GM12891 (cell line): Measurements from ENCODE around the gene MYCBPAP.
"Not testable (repeated sequence)": the region's sequence is repeated elsewhere in the genome, so short reads cannot be mapped to it uniquely, and the experiment has no call there.

Source experiments
- DNase-seq: peaks from one replicate; pipeline ENCODE4 v3.0.0; 2011; ENCODE audit warnings: low spot score; ENCODE audit not compliant: insufficient read length
- FAIRE-seq: peaks from 2 replicates; lab custom pipeline; 2011; peaks lifted over from hg19 to GRCh38; lab: Jason Lieb, UNC
- PAX5 ChIP-seq: IDR thresholded peaks from 2 replicates; pipeline ENCODE4 v1.6.1; 2011; ENCODE audit warnings: low read length, moderate library complexity, mild to moderate bottlenecking; ENCODE audit not compliant: insufficient read depth, severe bottlenecking
- POLR2A ChIP-seq: IDR thresholded peaks from 2 replicates; pipeline ENCODE4 v1.6.1; 2011; ENCODE audit warnings: low read depth, low read length, control low read depth
- POLR2AphosphoS5 ChIP-seq: IDR thresholded peaks from 2 replicates; pipeline ENCODE4 v1.6.1; 2011; ENCODE audit warnings: low read depth, low read length, control low read depth
- POU2F2 ChIP-seq: IDR thresholded peaks from 2 replicates; pipeline ENCODE4 v1.6.1; 2011; ENCODE audit warnings: low read depth, mild to moderate bottlenecking, control low read depth, low read length, moderate library complexity
- SPI1 ChIP-seq: IDR thresholded peaks from 2 replicates; pipeline ENCODE4 v1.6.1; 2011; ENCODE audit warnings: low read depth, low read length, control low read depth
- TAF1 ChIP-seq: IDR thresholded peaks from 2 replicates; pipeline ENCODE4 v1.6.1; 2011; ENCODE audit warnings: low read depth, low read length, control low read depth

The MYCBPAP gene

DNA sequence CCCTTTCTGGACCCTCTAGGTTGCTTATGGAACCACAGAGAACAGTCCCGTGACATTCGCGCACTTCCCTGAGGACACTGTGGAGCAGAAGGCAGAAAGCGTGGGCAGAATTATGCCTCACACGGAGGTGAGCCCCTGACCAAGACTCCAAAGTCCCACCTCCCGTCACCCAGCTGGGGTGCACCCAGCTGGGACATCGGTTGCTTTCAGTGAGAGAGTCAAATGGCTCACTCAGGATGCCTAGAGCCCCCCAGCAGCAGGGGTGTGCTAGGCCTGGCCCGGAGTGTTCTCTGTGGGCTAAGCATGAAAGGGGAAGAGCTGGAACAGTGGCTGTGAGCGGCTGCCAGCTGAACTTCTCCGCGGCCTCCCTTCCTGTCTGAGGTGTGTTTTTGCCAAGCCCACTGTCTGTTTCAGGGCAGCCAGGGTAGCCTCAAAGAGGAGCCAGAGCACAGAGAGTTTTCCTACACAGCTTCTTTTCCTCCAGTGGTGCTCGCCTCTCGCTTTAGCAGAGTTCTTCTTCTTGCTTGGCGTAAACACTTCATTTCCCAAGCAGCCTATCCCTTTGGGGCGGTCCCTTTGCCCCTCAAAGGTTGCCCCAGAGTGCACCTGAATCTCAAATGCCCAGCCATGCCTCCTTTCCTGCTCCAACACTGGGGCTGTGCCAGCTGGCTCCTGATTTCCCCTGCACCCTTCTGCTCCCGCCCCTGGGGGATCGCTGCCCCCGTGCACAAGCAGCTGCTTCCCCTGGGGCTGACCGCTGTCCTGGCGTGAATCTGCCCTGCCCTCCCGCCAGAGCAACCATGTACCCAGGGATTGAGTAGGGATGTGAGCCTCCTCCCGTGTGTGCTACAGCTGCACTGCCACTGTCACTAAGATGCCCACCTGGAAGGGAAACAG is 37.0 kb upstream of the MYCBPAP start:
- TF ChIP-seq SPI1 (no peak), POLR2AphosphoS5 (no peak), TAF1 (no peak), POU2F2 (no peak), POLR2A (no peak), PAX5 (no peak)
- DNase-seq (no peak), FAIRE-seq (no peak)

DNA sequence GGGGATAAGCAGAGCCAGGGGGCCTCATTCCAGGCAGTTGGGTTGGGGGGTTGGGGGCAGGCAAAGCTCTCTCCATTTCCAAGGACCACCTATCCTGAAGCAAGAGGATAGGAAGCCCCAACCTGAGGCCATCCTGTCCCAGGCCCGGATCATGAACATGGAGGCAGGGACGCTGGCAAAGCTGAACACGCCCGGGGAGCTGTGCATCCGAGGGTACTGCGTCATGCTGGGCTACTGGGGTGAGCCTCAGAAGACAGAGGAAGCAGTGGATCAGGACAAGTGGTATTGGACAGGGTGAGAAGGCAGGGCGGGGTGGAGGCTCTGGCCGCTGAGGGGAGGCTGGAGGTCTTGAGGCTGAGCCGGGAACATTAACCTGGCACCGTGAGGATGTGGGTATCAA is 36.0 kb upstream of the MYCBPAP start:
- FAIRE-seq (no peak), DNase-seq (no peak)
- TF ChIP-seq PAX5 (no peak), POLR2A (no peak), POU2F2 (no peak), SPI1 (no peak), TAF1 (no peak), POLR2AphosphoS5 (no peak)

DNA sequence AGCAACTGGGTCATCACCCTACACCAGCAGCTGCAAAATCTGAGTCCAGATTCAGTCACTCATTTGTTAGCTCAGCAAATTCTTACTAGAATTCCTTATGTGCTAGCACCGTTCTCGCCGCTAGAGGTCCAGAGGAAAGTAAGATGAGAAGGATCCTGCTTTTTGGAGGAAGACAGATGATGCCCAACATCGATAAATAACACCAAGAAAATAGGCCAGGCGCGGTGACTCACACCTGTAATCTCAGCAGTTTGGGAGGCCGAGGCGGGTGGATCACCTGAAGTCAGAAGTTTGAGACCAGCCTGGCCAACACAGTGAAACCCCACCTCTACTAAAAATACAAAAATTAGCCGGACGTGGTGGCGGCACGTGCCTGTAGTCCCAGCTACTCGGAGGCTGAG is 35.5 kb upstream of the MYCBPAP start:
- FAIRE-seq, DNase-seq: not testable (repeated sequence)

DNA sequence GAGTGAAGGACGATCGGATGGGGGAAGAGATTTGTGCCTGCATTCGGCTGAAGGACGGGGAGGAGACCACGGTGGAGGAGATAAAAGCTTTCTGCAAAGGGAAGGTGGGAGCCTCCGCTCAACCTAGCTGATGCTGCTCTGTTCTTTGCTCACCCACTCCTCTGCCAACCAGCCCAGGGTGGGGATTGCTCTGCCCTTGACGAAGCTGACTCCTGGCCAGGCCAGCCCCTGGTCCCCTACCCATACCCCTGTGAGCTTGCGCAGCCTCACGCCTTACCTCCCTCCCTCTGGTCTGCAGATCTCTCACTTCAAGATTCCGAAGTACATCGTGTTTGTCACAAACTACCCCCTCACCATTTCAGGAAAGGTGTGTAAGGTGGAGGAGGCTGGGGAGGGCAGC is 34.3 kb upstream of the MYCBPAP start:
- DNase-seq, result no peak
- no peak for FAIRE-seq

DNA sequence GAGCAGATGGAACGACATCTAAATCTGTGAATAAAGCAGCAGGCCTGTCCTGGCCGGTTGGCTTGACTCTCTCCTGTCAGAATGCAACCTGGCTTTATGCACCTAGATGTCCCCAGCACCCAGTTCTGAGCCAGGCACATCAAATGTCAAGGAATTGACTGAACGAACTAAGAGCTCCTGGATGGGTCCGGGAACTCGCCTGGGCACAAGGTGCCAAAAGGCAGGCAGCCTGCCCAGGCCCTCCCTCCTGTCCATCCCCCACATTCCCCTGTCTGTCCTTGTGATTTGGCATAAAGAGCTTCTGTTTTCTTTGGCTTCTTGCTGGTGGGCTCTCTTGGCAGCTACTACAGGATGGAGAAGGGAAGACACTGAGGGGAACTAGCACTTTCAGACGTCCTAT is 33.7 kb upstream of the MYCBPAP start:
- TF ChIP-seq TAF1 (no peak), PAX5 (no peak), POU2F2 (no peak), POLR2AphosphoS5 (no peak), POLR2A (no peak), SPI1 (no peak)
- no peak for FAIRE-seq
- no peak for DNase-seq

More for the DNA sequence above, 34.3 kb upstream of the MYCBPAP start:
- no peak for TF ChIP-seq POU2F2
- no peak for TF ChIP-seq SPI1
- no peak for TF ChIP-seq PAX5
- TF ChIP-seq POLR2A, result no peak
- TF ChIP-seq POLR2AphosphoS5, result no peak
- no peak for TF ChIP-seq TAF1

DNA sequence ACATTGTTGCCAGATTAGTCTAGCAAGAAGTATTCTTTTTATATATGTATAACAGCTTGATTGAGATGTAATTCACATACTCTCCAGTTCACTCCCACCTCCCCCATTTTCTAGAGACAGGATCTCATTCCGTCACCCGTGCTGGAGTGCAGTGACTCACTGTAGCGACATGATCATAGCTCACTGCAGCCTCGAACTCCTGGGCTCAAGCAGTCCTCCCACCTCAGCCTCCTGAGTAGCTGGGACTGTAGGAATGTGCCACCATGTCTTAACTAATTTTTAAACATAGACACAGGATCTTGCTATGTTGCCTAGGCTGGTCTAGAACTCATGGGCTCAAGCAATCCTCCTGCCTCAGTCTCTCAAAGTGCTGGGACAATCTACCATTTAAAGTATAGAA is 32.9 kb upstream of the MYCBPAP start:
- TF ChIP-seq TAF1 (no peak), POLR2AphosphoS5 (no peak), POLR2A (no peak), SPI1 (no peak), POU2F2 (no peak), PAX5 (no peak)
- DNase-seq (no peak), FAIRE-seq (no peak)

DNA sequence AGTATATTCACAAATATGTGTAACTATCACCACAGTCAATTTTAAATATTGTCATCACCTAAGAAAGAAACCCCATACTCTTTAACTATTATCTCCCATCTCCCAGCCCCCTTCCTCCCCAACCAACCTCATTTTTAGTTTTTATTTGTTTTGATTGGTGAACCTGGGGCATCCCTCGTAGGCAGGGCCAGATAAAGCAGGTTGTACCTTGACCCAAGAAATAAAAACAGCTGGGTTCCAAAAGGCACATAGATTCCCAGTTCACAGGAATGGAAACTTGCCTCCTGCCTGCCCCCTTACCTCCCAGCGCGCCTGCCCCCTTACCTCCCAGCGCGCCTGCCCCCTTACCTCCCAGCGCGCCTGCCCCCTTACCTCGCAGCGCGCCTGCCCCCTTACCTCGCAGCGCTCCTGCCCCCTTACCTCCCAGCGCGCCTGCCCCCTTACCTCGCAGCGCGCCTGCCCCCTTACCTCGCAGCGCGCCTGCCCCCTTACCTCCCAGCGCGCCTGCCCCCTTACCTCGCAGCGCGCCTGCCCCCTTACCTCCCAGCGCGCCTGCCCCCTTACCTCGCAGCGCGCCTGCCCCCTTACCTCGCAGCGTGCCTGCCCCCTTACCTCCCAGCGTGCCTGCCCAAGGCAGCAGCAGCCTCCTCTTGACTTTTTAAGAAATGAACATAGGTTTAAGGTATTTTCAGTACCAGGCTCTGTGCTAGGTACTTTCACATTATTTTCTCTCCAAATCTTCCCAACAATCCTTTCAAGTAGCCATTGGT is 32.3 kb upstream of the MYCBPAP start:
- not testable (repeated sequence) for DNase-seq

DNA sequence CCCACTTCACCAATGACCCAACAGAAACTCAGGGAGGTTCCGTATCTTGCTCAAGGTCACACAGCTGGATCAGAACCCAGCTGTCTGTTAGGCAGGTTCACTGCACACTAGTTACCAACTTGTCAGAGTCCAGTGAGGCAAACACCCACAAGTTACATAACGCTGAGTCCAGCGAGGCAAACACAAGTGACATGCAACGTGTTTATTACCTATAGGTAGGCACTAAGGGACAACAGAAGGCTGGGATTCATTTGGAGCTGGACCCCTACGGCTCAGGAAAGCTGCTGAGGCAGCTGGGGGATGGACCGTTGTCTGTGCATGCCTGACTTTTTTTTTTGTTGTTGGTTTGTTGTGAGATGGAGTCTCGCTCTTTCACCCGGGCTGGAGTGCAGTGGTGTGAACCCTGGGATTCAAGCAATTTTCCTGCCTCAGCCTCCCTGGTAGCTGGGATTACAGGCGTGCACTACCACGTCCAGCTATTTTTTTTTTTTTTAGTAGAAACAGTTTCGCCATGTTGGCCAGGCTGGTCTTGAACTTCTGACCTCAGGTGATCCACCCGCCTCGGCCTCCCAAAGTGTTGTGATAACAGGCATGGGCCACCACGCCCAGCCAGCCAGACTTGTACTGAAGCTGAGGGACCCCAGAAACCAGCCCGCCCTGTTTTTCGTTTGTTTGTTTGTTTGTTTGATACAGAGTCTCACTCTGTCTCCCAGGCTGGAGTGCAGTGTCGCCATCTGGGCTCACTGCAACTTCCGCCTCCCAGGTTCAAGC is 31.5 kb upstream of the MYCBPAP start:
- no peak for FAIRE-seq

More for the DNA sequence above, 32.3 kb upstream of the MYCBPAP start:
- FAIRE-seq, result not testable (repeated sequence)

DNA sequence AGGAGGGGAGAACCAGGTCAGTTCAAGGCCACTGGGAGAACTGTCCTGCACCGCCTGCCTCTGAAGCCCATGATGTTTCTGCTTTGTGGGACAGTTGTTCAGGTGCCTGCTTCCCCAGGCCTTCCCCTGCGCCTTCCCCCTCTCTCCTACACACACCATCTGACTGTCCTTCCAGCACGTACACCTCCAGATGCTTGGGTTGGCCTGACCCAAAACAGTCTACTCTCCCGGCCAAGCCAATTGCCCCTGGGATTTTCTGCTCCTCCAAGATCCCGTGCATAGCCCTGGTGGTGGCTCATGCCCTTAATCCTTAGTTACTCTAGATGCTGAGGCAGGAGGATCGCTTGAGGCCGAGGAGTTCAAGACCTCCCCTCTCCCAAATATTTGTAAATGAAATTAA is 30.3 kb upstream of the MYCBPAP start:
- FAIRE-seq, result no peak
- TF ChIP-seq POU2F2 (no peak), TAF1 (no peak), PAX5 (no peak), POLR2A (no peak), POLR2AphosphoS5 (no peak), SPI1 (no peak)
- no peak for DNase-seq

More for the DNA sequence above, 31.5 kb upstream of the MYCBPAP start:
- TF ChIP-seq POLR2A (no peak), SPI1 (no peak), PAX5 (no peak), TAF1 (no peak), POLR2AphosphoS5 (no peak), POU2F2 (no peak)
- no peak for DNase-seq
